ENCODE results near the gene CUEDC2.

Gene CUEDC2

GRCh38 chr10:102432162-102432950, at the start of gene CUEDC2:
Gene CUEDC2 (minus strand): TSS chr10:102432574. CDS start chr10:102425188, 7,386 bp downstream.
- peak; percentile 99 for DNase-seq

- no peak for DNase-seq
These were observed 48.0 kb upstream of the CUEDC2 start for GRCh38 chr10:102480396-102480795.

GRCh38 chr10:102479651-102480050, 47.3 kb upstream of the CUEDC2 start:
- no peak for DNase-seq

- no peak for DNase-seq
These were observed 44.2 kb upstream of the CUEDC2 start for GRCh38 chr10:102476466-102477141.

- no peak for DNase-seq
These were observed 43.2 kb upstream of the CUEDC2 start for GRCh38 chr10:102475451-102476040.

GRCh38 chr10:102473445-102474331, 41.3 kb upstream of the CUEDC2 start:
- DNase-seq, result no peak

GRCh38 chr10:102470579-102471546, 38.5 kb upstream of the CUEDC2 start:
- no peak for DNase-seq

GRCh38 chr10:102468683-102469082, 36.3 kb upstream of the CUEDC2 start:
- DNase-seq, result no peak

GRCh38 chr10:102467971-102468438, 35.6 kb upstream of the CUEDC2 start:
- peak; percentile 67 for DNase-seq

GRCh38 chr10:102467318-102467717, 34.9 kb upstream of the CUEDC2 start:
- DNase-seq, result no peak

GRCh38 chr10:102465466-102465865, 33.1 kb upstream of the CUEDC2 start:
- no peak for DNase-seq

GRCh38 chr10:102463983-102464382, 31.6 kb upstream of the CUEDC2 start:
- no peak for DNase-seq

- DNase-seq, result no peak
These were observed 30.2 kb upstream of the CUEDC2 start for GRCh38 chr10:102462512-102463054.

- DNase-seq, result peak; percentile 97
These were observed 29.0 kb upstream of the CUEDC2 start for GRCh38 chr10:102461187-102462054.

- DNase-seq, result no peak
These were observed 28.4 kb upstream of the CUEDC2 start for GRCh38 chr10:102460836-102461186.

- no peak for DNase-seq
These were observed 26.3 kb upstream of the CUEDC2 start for GRCh38 chr10:102458656-102459055.

GRCh38 chr10:102457591-102458150, 25.3 kb upstream of the CUEDC2 start:
- no peak for DNase-seq

GRCh38 chr10:102455893-102456471, 23.6 kb upstream of the CUEDC2 start:
- no peak for DNase-seq
